Gastroesophageal sphincter (tissue), 4 donors: Measurements from ENCODE around the gene KLHL6. TPM values are rescaled to one million over a fixed set of nuclear protein-coding genes. Genes with fewer than 3 reads are reported as not detected.
"Not testable (repeated sequence)": the region's sequence is repeated elsewhere in the genome, so short reads cannot be mapped to it uniquely, and the experiment has no call there.

Experiments used
- ATAC-seq: fragments of 150-250 bp; one replicate; pipeline ENCODE4 v1.9.1; 2016; ENCODE audit warnings: mild to moderate bottlenecking, moderate library complexity
- H3K27ac ChIP-seq, 4 donors: fragments of 200-600 bp; sonication (generic) in 3 of 4; 1 replicate in 3 of 4; 2 replicates in 1 of 4; pipeline ENCODE4 v1.5.1; 2016 to 2019
- H3K27me3 ChIP-seq: fragments of 200-600 bp; sonication (generic); one replicate; pipeline ENCODE4 v1.5.1; 2019
- H3K36me3 ChIP-seq, 2 donors: fragments of 200-600 bp; sonication (generic); one replicate each; pipeline ENCODE4 v1.5.1; 2019; ENCODE audit warnings: control low read depth in 1 of 2
- H3K4me1 ChIP-seq, 3 donors: fragments of 200-600 bp; sonication (generic); 1 replicate in 2 of 3; 2 replicates in 1 of 3; pipeline ENCODE4 v1.5.1; 2016 to 2019; ENCODE audit warnings: control low read depth in 2 of 3
- H3K4me3 ChIP-seq, 2 donors: fragments of 200-600 bp; sonication (generic); one replicate each; pipeline ENCODE4 v1.5.1; 2019; ENCODE audit warnings: mild to moderate bottlenecking in 1 of 2, moderate library complexity in 1 of 2
- H3K9me3 ChIP-seq, 3 donors: fragments of 200-600 bp; sonication (generic); one replicate each; pipeline ENCODE4 v1.5.1; 2017 to 2019; ENCODE audit warnings: control low read depth in 2 of 3
- EP300 ChIP-seq: sonication (generic); formaldehyde crosslinking; IDR thresholded peaks from one replicate; pipeline ENCODE4 v1.6.1; 2017; ENCODE audit warnings: antibody characterized with exemption, mild to moderate bottlenecking
- POLR2A ChIP-seq, 2 donors: fragments of 450-650 bp; IDR thresholded peaks; one replicate each; pipeline ENCODE4 v1.6.1; 2017; ENCODE audit warnings: antibody characterized with exemption in 2 of 2, mild to moderate bottlenecking in 2 of 2, moderate library complexity in 1 of 2
- POLR2AphosphoS5 ChIP-seq: sonication (generic); formaldehyde crosslinking; IDR thresholded peaks from one replicate; pipeline ENCODE4 v1.6.1; 2017; ENCODE audit warnings: antibody characterized with exemption
- WGBS, 2 donors: methylation state at CpG; one replicate each; pipeline ENCODE4 v1.1.5; 2018; ENCODE audit warnings: low coverage in 1 of 2; 5-methylcytosine and 5-hydroxymethylcytosine counted together
- total RNA-seq, 4 donors: library from RNA; depleted of rRNA; stranded (reverse); fragments of >200 nt; gene quantifications; one replicate each; pipeline ENCODE4 v1.1.0, GENCODE V29; 2016
- TF ChIP-seq, protein P1 (sequence below), 4 experiments: fragments of 200-600 bp in 2 of 4; fragments of 450-650 bp in 2 of 4; sonication (generic) in 1 of 4; IDR thresholded peaks; one replicate each; pipeline ENCODE4 v1.5.1; 2017 to 2019; ENCODE audit warnings: antibody characterized with exemption in 4 of 4, mild to moderate bottlenecking in 2 of 4, moderate library complexity in 2 of 4

Gene KLHL6
- total RNA-seq, 4 donors from 2014 or later, result 0.62 to 1.9 (median 1.0) TPM

DNA sequence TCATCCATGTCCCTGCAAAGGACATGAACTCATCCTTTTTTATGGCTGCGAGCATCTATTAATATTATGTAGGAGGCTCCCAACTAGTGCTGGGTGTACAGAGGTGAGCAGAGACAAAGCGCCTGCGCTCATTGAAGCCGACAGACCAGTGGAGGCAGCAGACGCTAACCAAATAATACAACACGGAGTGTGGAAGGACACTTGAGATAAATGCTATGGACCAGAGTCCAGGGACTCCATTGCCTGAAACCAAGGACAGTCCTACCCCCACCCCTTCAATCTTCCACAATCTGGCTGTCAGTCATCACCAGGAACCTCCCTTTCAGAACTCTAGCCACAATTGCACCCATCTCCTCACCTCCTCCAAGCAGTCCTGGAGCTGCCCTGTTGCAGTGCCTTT, 41.5 kb downstream of the KLHL6 start:
- Histone ChIP-seq H3K4me3 (no peak overlapping the region), H3K36me3 (no peaks in the 10 kb centered on the region), H3K9me3 (no peaks in the 10 kb centered on the region), H3K27ac (no peak overlapping the region), H3K4me1 (no peaks in the 10 kb centered on the region), H3K27me3 (no peaks in the 10 kb centered on the region)
- WGBS, 2 donors, result 83% methylated on average over 1 of the region's 6 CpGs; no CpG with 5 or more reads in 1 of the 2 donors
- no peak for ATAC-seq
- no peak for TF ChIP-seq POLR2A (IDR thresholded peaks at IDR 0.05)
- no peak for TF ChIP-seq POLR2AphosphoS5
- TF ChIP-seq, protein P1, sequence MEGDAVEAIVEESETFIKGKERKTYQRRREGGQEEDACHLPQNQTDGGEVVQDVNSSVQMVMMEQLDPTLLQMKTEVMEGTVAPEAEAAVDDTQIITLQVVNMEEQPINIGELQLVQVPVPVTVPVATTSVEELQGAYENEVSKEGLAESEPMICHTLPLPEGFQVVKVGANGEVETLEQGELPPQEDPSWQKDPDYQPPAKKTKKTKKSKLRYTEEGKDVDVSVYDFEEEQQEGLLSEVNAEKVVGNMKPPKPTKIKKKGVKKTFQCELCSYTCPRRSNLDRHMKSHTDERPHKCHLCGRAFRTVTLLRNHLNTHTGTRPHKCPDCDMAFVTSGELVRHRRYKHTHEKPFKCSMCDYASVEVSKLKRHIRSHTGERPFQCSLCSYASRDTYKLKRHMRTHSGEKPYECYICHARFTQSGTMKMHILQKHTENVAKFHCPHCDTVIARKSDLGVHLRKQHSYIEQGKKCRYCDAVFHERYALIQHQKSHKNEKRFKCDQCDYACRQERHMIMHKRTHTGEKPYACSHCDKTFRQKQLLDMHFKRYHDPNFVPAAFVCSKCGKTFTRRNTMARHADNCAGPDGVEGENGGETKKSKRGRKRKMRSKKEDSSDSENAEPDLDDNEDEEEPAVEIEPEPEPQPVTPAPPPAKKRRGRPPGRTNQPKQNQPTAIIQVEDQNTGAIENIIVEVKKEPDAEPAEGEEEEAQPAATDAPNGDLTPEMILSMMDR (IDR thresholded peaks at IDR 0.05), result no peak
- no peak for TF ChIP-seq EP300

- no peaks in the 10 kb centered on the region for H3K27me3 ChIP-seq
- no peaks in the 10 kb centered on the region for H3K36me3 ChIP-seq
- TF ChIP-seq EP300 (no peak), POLR2AphosphoS5 (no peak), POLR2A (IDR thresholded peaks at IDR 0.05) (no peak)
- TF ChIP-seq, protein P1 (IDR thresholded peaks at IDR 0.05), result no peak
- no peaks in the 10 kb centered on the region for H3K4me1 ChIP-seq
- no peaks in the 10 kb centered on the region for H3K9me3 ChIP-seq
- no peak overlapping the region for H3K4me3 ChIP-seq
- no peak overlapping the region for H3K27ac ChIP-seq
- peak; percentile 19 for ATAC-seq
- WGBS, 2 donors, result 67 to 74% methylated on average over 6 of the region's 6 CpGs
Observed at GRCh38 chr3:183513046-183513706, 42.3 kb downstream of the KLHL6 start.

GRCh38 chr3:183511286-183512131, 44.0 kb downstream of the KLHL6 start:
- not testable (repeated sequence) for H3K9me3 ChIP-seq, H3K4me1 ChIP-seq, H3K27me3 ChIP-seq, ATAC-seq, H3K36me3 ChIP-seq, H3K4me3 ChIP-seq, H3K27ac ChIP-seq
- 54 to 75% methylated on average over 9 of the region's 14 CpGs for WGBS, 2 donors

GRCh38 chr3:183508821-183509220, 46.7 kb downstream of the KLHL6 start:
- H3K27ac ChIP-seq, result no peak overlapping the region
- H3K4me1 ChIP-seq, result no peaks in the 10 kb centered on the region
- no peak for ATAC-seq
- no peaks in the 10 kb centered on the region for H3K27me3 ChIP-seq
- TF ChIP-seq, protein P1 (IDR thresholded peaks at IDR 0.05), result no peak
- TF ChIP-seq EP300 (no peak), POLR2A (IDR thresholded peaks at IDR 0.05) (no peak), POLR2AphosphoS5 (no peak)
- no peaks in the 10 kb centered on the region for H3K36me3 ChIP-seq
- no peak overlapping the region for H3K4me3 ChIP-seq
- 57 to 66% methylated on average over 2 of the region's 2 CpGs for WGBS, 2 donors
- peaks cover 0 to 27% (median 0%) of the 10 kb centered on the region in 3 donors for H3K9me3 ChIP-seq

DNA sequence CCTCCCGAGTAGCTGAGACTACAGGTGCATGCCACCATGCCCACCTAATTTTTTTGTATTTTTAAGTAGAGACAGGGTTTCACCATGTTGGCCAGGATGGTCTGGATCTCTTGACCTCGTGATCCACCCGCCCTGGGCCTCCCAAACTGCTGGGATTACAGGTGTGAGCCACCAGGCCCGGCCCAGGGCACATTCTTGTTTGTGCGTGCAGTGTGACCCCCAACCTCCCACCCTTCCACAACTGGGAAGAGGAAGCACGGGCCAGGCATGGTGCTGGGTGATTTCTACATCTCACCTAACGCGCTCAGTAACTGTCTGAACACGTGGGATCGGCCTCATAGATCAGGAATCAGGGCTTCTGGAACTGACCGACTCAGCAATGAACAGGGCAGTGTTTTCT, 48.0 kb downstream of the KLHL6 start:
- 91 to 95% methylated on average over 6 to 7 of the region's 11 CpGs for WGBS, 2 donors

More for the DNA sequence above, 48.0 kb downstream of the KLHL6 start:
- Histone ChIP-seq H3K9me3 (peaks cover 0 to 27% (median 0%) of the 10 kb centered on the region in 3 donors), H3K27me3 (no peaks in the 10 kb centered on the region), H3K36me3 (no peaks in the 10 kb centered on the region), H3K4me3 (no peak overlapping the region), H3K4me1 (no peaks in the 10 kb centered on the region), H3K27ac (no peak overlapping the region)
- ATAC-seq, result no peak
- TF ChIP-seq POLR2A (IDR thresholded peaks at IDR 0.05), result no peak
- no peak for TF ChIP-seq POLR2AphosphoS5
- no peak for TF ChIP-seq EP300
- TF ChIP-seq, protein P1 (IDR thresholded peaks at IDR 0.05), result no peak
